ENCODE results near the gene DHRS3. TPM values are rescaled to one million over a fixed set of nuclear protein-coding genes. Genes with fewer than 3 reads are reported as not detected.

Gene DHRS3
- total RNA-seq, 4 donors from 2014 or later: 175 to 342 (median 227) TPM

- TF ChIP-seq CTCF (IDR thresholded peaks at IDR 0.05): no peak
- no peak for ATAC-seq (ENCODE audit: low FRiP score)
Observed at GRCh38 chr1:12597792-12598191, 20.2 kb downstream of the DHRS3 start.

GRCh38 chr1:12596007-12596821, 21.8 kb downstream of the DHRS3 start:
- ATAC-seq (ENCODE audit: low FRiP score) (peak; percentile 76), DNase-seq (ENCODE audit: low spot score) (no peak)
- TF ChIP-seq CTCF (IDR thresholded peaks at IDR 0.05): no peak

More at GRCh38 chr1:12597792-12598191, 20.2 kb downstream of the DHRS3 start:
- DNase-seq (ENCODE audit: low spot score): no peak

- DNase-seq (ENCODE audit: low spot score): no peak
- no peak for TF ChIP-seq CTCF (IDR thresholded peaks at IDR 0.05)
- peak; percentile 0 for ATAC-seq (ENCODE audit: low FRiP score)
Observed at GRCh38 chr1:12595757-12596006, 22.3 kb downstream of the DHRS3 start.

- ATAC-seq (ENCODE audit: low FRiP score) (no peak), DNase-seq (ENCODE audit: low spot score) (no peak)
- TF ChIP-seq CTCF (IDR thresholded peaks at IDR 0.05): no peak
Observed at GRCh38 chr1:12594966-12595756, 22.8 kb downstream of the DHRS3 start.

- ATAC-seq (ENCODE audit: low FRiP score): no peak
- DNase-seq (ENCODE audit: low spot score): no peak
- TF ChIP-seq CTCF (IDR thresholded peaks at IDR 0.05): no peak
Observed at GRCh38 chr1:12594490-12594889, 23.5 kb downstream of the DHRS3 start.

- ATAC-seq (ENCODE audit: low FRiP score): peak; percentile 33
- TF ChIP-seq CTCF (IDR thresholded peaks at IDR 0.05): no peak
- DNase-seq (ENCODE audit: low spot score): no peak
Observed at GRCh38 chr1:12593621-12594066, 24.4 kb downstream of the DHRS3 start.
